Astrocyte (in vitro differentiated cells and primary cell): ENCODE data around the gene NTSR1. TPM values are rescaled to one million over a fixed set of nuclear protein-coding genes. Genes with fewer than 3 reads are reported as not detected.

Experiments used
- DNase-seq: peaks from one replicate; pipeline ENCODE4 v3.0.0-alpha.2; 2010; ENCODE audit warnings: low read depth
- FAIRE-seq: peaks from 2 replicates; lab custom pipeline; 2011; peaks lifted over from hg19 to GRCh38; lab: Jason Lieb, UNC
- H2AFZ ChIP-seq: 2 replicates; pipeline ENCODE4 v1.6.0; 2012; ENCODE audit warnings: low read depth, low read length, inconsistent platforms
- H3K27ac ChIP-seq: 2 replicates; pipeline ENCODE4 v1.5.1; 2011; ENCODE audit warnings: low read depth, low read length, inconsistent platforms
- H3K27me3 ChIP-seq: 2 replicates; pipeline ENCODE4 v1.6.0; 2011; ENCODE audit warnings: low read length, inconsistent platforms; ENCODE audit not compliant: insufficient read depth
- H3K36me3 ChIP-seq: 2 replicates; pipeline ENCODE4 v1.5.1; 2011; ENCODE audit warnings: low read length, inconsistent platforms; ENCODE audit not compliant: insufficient read depth
- H3K4me1 ChIP-seq: 2 replicates; pipeline ENCODE4 v1.5.1; 2011; ENCODE audit warnings: low read length, inconsistent platforms; ENCODE audit not compliant: insufficient read depth
- H3K4me2 ChIP-seq: 2 replicates; pipeline ENCODE4 v1.6.0; 2012; ENCODE audit warnings: low read length, inconsistent platforms
- H3K4me3 ChIP-seq: 2 replicates; pipeline ENCODE4 v1.5.1; 2011; ENCODE audit warnings: low read depth, mild to moderate bottlenecking, low read length, inconsistent platforms; ENCODE audit not compliant: insufficient read depth
- H3K79me2 ChIP-seq: 2 replicates; pipeline ENCODE4 v1.6.0; 2012; ENCODE audit warnings: mild to moderate bottlenecking, low read length, inconsistent platforms; ENCODE audit not compliant: insufficient read depth
- H3K9ac ChIP-seq: 2 replicates; pipeline ENCODE4 v1.6.0; 2012; ENCODE audit warnings: mild to moderate bottlenecking, low read length, inconsistent platforms
- H3K9me3 ChIP-seq: 2 replicates; pipeline ENCODE4 v1.5.1; 2012; ENCODE audit warnings: low read depth, mild to moderate bottlenecking, low read length, inconsistent platforms; ENCODE audit not compliant: insufficient read depth
- H4K20me1 ChIP-seq: 2 replicates; pipeline ENCODE4 v1.6.0; 2012; ENCODE audit warnings: low read length, inconsistent platforms; ENCODE audit not compliant: insufficient read depth
- H3K27ac Mint-ChIP-seq: one replicate; pipeline ENCODE4 v1.8.0; 2021; ENCODE audit warnings: mild to moderate bottlenecking, mixed read lengths; ENCODE audit not compliant: unreplicated experiment
- H3K27me3 Mint-ChIP-seq: one replicate; pipeline ENCODE4 v1.8.0; 2021; ENCODE audit warnings: low read depth, mixed read lengths; ENCODE audit not compliant: unreplicated experiment
- H3K36me3 Mint-ChIP-seq: one replicate; pipeline ENCODE4 v1.8.0; 2021; ENCODE audit warnings: low read depth, mixed read lengths; ENCODE audit not compliant: unreplicated experiment
- H3K4me1 Mint-ChIP-seq: one replicate; pipeline ENCODE4 v1.8.0; 2021; ENCODE audit warnings: low read depth, mixed read lengths; ENCODE audit not compliant: unreplicated experiment
- H3K4me3 Mint-ChIP-seq: one replicate; pipeline ENCODE4 v1.8.0; 2021; ENCODE audit warnings: mild to moderate bottlenecking, moderate library complexity, mixed read lengths; ENCODE audit not compliant: unreplicated experiment
- H3K9me3 Mint-ChIP-seq: one replicate; pipeline ENCODE4 v1.8.0; 2021; ENCODE audit warnings: mild to moderate bottlenecking, mixed read lengths; ENCODE audit not compliant: unreplicated experiment
- EZH2 ChIP-seq: IDR thresholded peaks from 2 replicates; pipeline ENCODE4 v1.6.1; 2012; ENCODE audit warnings: mild to moderate bottlenecking, low read length, inconsistent platforms; ENCODE audit not compliant: insufficient read depth
- total RNA-seq: library from RNA; stranded (reverse); gene quantifications from 2 replicates; pipeline ENCODE4 v1.2.1, GENCODE V29; 2021
- TF ChIP-seq, protein P1 (sequence below): IDR thresholded peaks from 2 replicates; pipeline ENCODE4 v1.5.1; 2011; ENCODE audit warnings: low read depth, mild to moderate bottlenecking, inconsistent platforms, low read length, moderate library complexity; ENCODE audit not compliant: insufficient read depth

Gene NTSR1
- total RNA-seq, 1 donor from 2014 or later = 0.16 TPM

DNA sequence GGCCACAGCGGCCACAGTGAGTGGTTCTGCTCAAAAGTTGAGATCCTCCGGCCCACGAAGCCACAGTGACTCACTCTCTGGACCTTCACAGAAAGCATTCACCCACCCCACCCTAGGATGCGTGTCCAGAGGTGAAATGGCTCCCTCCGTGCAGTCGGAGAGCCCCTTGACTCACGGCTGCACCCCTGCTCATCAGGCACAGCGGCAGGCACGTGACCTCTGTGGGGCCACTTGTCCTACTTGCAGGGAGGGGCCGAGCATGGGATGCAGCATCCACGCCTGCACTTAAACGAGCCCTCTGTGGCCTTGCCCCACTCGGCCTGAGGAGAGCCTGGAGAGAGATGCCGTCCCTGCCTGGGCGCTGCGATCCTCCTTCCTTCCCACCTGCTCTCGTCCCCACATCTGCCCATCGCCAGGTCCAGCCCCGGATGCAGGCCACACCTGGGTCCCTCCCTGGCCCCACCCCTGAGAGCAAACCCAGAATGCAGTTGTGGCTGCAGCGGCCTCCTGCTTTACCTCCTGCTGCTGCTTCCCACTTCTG is 28.7 kb downstream of the NTSR1 start:
- Histone ChIP-seq H4K20me1 (no peaks in the 10 kb centered on the region), H3K79me2 (no peaks in the 10 kb centered on the region), H3K27ac (no peak overlapping the region), H3K4me3 (no peak overlapping the region), H3K4me2 (no peak overlapping the region), H3K9me3 (no peaks in the 10 kb centered on the region), H3K36me3 (no peaks in the 10 kb centered on the region), H3K9ac (no peak overlapping the region), H2AFZ (no peak overlapping the region), H3K27me3 (peaks cover 8% of the 10 kb centered on the region), H3K4me1 (peaks cover 46% of the 10 kb centered on the region)
- Mint-ChIP-seq H3K36me3 (no peaks in the 10 kb centered on the region), H3K27me3 (peaks cover 33% of the 10 kb centered on the region), H3K27ac (no peak overlapping the region), H3K9me3 (no peaks in the 10 kb centered on the region), H3K4me1 (peaks cover 29% of the 10 kb centered on the region), H3K4me3 (no peak overlapping the region)
- no peak for TF ChIP-seq EZH2
- TF ChIP-seq, protein P1, sequence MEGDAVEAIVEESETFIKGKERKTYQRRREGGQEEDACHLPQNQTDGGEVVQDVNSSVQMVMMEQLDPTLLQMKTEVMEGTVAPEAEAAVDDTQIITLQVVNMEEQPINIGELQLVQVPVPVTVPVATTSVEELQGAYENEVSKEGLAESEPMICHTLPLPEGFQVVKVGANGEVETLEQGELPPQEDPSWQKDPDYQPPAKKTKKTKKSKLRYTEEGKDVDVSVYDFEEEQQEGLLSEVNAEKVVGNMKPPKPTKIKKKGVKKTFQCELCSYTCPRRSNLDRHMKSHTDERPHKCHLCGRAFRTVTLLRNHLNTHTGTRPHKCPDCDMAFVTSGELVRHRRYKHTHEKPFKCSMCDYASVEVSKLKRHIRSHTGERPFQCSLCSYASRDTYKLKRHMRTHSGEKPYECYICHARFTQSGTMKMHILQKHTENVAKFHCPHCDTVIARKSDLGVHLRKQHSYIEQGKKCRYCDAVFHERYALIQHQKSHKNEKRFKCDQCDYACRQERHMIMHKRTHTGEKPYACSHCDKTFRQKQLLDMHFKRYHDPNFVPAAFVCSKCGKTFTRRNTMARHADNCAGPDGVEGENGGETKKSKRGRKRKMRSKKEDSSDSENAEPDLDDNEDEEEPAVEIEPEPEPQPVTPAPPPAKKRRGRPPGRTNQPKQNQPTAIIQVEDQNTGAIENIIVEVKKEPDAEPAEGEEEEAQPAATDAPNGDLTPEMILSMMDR = no peak
- FAIRE-seq = no peak
- no peak for DNase-seq

DNA sequence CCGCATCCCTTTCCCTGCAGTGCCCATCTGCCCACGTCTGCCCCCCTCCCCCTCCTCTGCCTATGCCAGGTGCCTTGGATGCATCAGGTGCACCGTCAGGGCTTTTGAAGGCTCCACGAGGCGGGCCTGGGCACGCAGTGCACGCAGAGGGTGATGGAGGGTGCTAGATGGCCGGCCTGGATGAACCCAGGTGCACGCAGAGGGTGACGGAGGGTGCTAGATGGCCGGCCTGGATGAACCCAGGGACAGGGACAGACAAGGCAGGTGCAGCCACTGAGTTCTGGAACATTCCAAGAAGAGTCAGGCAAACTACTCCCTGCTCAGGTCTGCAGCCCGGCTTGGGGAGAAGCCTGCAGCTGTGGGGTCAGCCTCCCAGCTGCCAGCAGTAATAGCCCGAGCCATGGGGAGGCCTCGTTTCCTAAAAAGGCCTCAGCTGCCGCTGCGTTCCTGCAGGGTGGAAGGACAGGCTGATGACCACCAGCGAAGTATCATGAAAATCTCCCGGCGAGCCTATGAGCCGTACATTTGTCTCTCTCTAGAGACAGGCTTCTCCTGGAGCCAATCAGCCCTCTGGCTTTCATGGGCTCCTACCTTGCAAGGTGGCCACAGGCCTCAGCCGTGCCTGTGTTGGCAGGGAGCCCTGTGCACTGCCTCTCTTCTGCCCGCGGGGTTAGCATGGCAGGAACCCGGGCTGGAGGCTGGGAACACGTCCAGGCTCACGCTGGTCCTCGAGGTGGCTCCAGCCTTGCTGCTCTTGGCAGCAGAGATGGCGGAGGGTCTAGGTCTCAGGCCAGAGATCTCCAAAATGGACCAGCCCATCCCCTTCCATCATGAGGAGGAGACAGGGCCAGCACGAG is 29.6 kb downstream of the NTSR1 start:
- Histone ChIP-seq H3K9me3 (no peaks in the 10 kb centered on the region), H2AFZ (no peak overlapping the region), H3K4me2 (no peak overlapping the region), H3K4me3 (no peak overlapping the region), H3K27ac (no peak overlapping the region), H3K9ac (no peak overlapping the region), H4K20me1 (no peaks in the 10 kb centered on the region), H3K27me3 (peaks cover under 1% of the 10 kb centered on the region), H3K79me2 (no peaks in the 10 kb centered on the region), H3K4me1 (peaks cover 47% of the 10 kb centered on the region), H3K36me3 (no peaks in the 10 kb centered on the region)
- DNase-seq (no peak), FAIRE-seq (no peak)
- Mint-ChIP-seq H3K4me3 (no peak overlapping the region), H3K27me3 (peaks cover 24% of the 10 kb centered on the region), H3K27ac (peak overlapping the region; percentile 41), H3K36me3 (no peaks in the 10 kb centered on the region), H3K4me1 (peaks cover 29% of the 10 kb centered on the region), H3K9me3 (no peaks in the 10 kb centered on the region)
- TF ChIP-seq, protein P1 = no peak
- no peak for TF ChIP-seq EZH2

DNA sequence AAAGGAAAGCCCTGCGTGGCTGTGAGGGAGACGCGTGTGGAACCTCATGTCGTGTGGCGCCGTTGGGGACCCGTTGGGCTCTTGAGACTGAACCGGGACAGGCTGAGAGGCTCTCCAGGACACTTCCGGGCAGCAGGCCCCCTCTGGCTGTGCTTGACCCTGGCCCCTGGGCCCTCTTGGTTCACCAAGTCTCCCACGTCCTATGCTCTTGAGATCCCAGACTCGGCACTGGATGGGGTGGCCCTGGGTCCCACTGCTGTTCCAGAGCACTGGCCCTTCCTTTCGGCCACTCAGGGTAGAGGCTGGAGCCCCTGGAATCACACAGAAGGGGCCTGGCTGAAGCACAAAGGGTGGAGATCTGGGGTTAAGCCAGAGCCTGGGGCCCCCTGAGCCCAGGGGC is 30.4 kb downstream of the NTSR1 start:
- H3K36me3 ChIP-seq = no peaks in the 10 kb centered on the region
- FAIRE-seq (no peak), DNase-seq (no peak)
- no peak overlapping the region for H3K4me3 ChIP-seq
- H2AFZ ChIP-seq = no peak overlapping the region
- Mint-ChIP-seq H3K27me3 (peaks cover 23% of the 10 kb centered on the region), H3K4me1 (peaks cover 29% of the 10 kb centered on the region), H3K9me3 (no peaks in the 10 kb centered on the region), H3K27ac (peak overlapping the region; percentile 7), H3K4me3 (no peak overlapping the region), H3K36me3 (no peaks in the 10 kb centered on the region)
- no peaks in the 10 kb centered on the region for H3K27me3 ChIP-seq
- peak overlapping the region; percentile 83 for H3K4me2 ChIP-seq
- H3K9ac ChIP-seq = no peak overlapping the region
- H3K9me3 ChIP-seq = no peaks in the 10 kb centered on the region
- TF ChIP-seq, protein P1 = no peak
- H4K20me1 ChIP-seq = no peaks in the 10 kb centered on the region
- H3K79me2 ChIP-seq = no peaks in the 10 kb centered on the region
- H3K27ac ChIP-seq = peak overlapping the region; percentile 22
- peaks cover 47% of the 10 kb centered on the region for H3K4me1 ChIP-seq
